Choroid plexus epithelial cell (primary cell): ENCODE data around the gene ERLEC1.
A peak's percentile ranks its signal among the peaks of the same experiment; 100 is the strongest.

Experiments used
- DNase-seq: peaks from one replicate; pipeline ENCODE4 v3.0.0-alpha.2; 2010; ENCODE audit warnings: low read depth
- H3K4me3 ChIP-seq: 2 replicates; pipeline ENCODE4 v1.5.1; 2011; ENCODE audit warnings: low read depth, mild to moderate bottlenecking, control low read depth, low read length, moderate library complexity
- TF ChIP-seq, protein P1 (sequence below): conservative IDR thresholded peaks from 2 replicates; pipeline ENCODE4 v1.5.1; 2011; ENCODE audit warnings: low read depth, mild to moderate bottlenecking, control low read depth, inconsistent platforms, low read length, moderate library complexity

Gene ERLEC1

GRCh38 chr2:53793821-53794220 is 7.0 kb downstream of the ERLEC1 start:
- no peak for DNase-seq
- TF ChIP-seq, protein P1, sequence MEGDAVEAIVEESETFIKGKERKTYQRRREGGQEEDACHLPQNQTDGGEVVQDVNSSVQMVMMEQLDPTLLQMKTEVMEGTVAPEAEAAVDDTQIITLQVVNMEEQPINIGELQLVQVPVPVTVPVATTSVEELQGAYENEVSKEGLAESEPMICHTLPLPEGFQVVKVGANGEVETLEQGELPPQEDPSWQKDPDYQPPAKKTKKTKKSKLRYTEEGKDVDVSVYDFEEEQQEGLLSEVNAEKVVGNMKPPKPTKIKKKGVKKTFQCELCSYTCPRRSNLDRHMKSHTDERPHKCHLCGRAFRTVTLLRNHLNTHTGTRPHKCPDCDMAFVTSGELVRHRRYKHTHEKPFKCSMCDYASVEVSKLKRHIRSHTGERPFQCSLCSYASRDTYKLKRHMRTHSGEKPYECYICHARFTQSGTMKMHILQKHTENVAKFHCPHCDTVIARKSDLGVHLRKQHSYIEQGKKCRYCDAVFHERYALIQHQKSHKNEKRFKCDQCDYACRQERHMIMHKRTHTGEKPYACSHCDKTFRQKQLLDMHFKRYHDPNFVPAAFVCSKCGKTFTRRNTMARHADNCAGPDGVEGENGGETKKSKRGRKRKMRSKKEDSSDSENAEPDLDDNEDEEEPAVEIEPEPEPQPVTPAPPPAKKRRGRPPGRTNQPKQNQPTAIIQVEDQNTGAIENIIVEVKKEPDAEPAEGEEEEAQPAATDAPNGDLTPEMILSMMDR, result no peak
- no peak overlapping the region for H3K4me3 ChIP-seq

GRCh38 chr2:53801547-53801946 is 14.7 kb downstream of the ERLEC1 start:
- H3K4me3 ChIP-seq, result no peak overlapping the region
- TF ChIP-seq, protein P1, result no peak
- no peak for DNase-seq

DNA sequence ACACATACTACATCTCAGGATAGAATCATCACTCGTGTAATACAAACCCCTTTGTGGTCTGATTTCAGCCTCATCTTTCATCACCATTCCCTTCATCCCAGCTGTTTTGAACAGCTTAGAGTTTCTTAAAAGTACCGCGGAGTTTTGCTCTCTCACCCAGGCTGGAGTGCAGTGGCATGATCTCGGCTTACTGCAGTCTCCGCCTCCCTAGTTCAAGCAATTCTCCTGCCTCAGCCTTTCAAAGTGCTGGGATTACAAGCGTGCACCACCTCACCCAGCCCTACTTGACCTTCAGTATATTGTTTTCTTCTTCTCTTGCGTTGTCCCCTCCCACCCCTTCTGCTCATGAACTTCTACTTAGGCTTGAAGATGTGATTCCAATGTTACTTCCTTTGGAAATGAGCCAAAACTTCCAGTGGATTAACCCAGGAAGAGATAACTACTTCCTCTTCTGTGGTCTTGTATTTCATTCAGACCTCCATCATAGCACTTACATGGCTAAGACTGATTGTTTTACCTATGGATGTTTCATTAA is 15.8 kb downstream of the ERLEC1 start:
- TF ChIP-seq, protein P1, result no peak
- DNase-seq, result peak; percentile 25
- H3K4me3 ChIP-seq, result no peak overlapping the region

DNA sequence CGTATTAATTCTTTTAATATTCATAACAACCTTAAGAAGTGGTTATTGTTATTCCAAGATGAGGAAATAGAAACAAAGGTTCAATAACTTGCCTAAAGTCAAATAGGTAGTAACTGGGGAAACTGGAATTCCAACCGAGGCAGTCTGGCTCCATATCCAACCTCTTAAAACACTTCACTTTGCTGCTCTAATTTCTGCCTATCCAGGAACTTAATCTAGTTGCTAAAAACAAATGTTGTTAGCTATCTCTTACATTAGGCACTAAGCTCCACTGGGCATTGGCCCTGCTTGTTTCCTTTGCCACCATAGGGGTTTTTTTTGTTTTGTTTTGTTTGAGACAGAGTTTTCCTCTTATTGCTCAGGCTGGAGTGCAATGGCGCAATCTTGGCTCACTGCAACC is 24.8 kb downstream of the ERLEC1 start:
- no peak overlapping the region for H3K4me3 ChIP-seq
- TF ChIP-seq, protein P1, result no peak
- DNase-seq, result no peak

DNA sequence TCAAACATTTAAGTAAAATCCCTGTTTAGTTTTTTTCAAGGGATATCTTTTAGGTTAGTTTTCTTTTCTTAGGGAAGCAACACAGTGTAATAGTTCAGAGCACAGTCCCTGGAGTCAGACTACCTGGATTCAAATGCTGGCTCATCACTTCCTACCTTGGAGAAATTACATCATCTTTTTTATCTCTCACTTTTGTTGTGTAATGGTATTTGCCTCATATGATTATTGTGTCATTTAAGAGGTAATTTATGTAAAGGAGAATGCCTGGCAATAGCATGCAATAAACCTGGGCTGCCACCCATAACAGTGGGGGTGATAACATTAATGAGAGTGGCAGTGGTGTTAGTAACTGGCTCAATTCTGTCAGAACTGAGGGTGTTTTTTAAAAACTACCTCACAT is 26.3 kb downstream of the ERLEC1 start:
- H3K4me3 ChIP-seq, result no peak overlapping the region
- TF ChIP-seq, protein P1, result no peak
- DNase-seq, result no peak

- H3K4me3 ChIP-seq, result no peak overlapping the region
- DNase-seq, result no peak
- TF ChIP-seq, protein P1, result no peak
These were observed 32.1 kb downstream of the ERLEC1 start for GRCh38 chr2:53818854-53819435.

GRCh38 chr2:53819634-53820033 is 32.8 kb downstream of the ERLEC1 start:
- no peak overlapping the region for H3K4me3 ChIP-seq
- DNase-seq, result no peak
- TF ChIP-seq, protein P1, result no peak
